Measurements from ENCODE around the gene ATP8A1. TPM values are rescaled to one million over a fixed set of nuclear protein-coding genes. Genes with fewer than 3 reads are reported as not detected.
"Not testable (repeated sequence)": the region's sequence is repeated elsewhere in the genome, so short reads cannot be mapped to it uniquely, and the experiment has no call there.

Gene ATP8A1
- total RNA-seq, 1 experiment from 2014 or later = 0.80 TPM

GRCh38 chr4:42464550-42465094 lies 192.3 kb downstream of the ATP8A1 start:
- Histone ChIP-seq H3K27me3 (ENCODE audit: control insufficient read depth, insufficient read depth, low read length) (no peaks in the 10 kb centered on the region), H3K4me1 (ENCODE audit: control insufficient read depth, insufficient read depth, low read length) (no peaks in the 10 kb centered on the region), H3K27ac (ENCODE audit: low read length) (no peak overlapping the region), H3K4me3 (ENCODE audit: low read depth in 2 of 2, low read length in 2 of 2) (no peak overlapping the region), H3K9me3 (ENCODE audit: control insufficient read depth, insufficient read depth, low read depth, low read length) (no peaks in the 10 kb centered on the region), H3K36me3 (ENCODE audit: control insufficient read depth, insufficient read depth, low read length) (no peaks in the 10 kb centered on the region)
- no peak for ATAC-seq
- BruUV-seq (replicated peaks) = no TSS peak
- ChIA-PET POLR2A (no interaction called here), CTCF (no interaction called here)
- DNase-seq (ENCODE audit: low read depth, low spot score) = no peak
- TF ChIP-seq REST (IDR thresholded peaks at IDR 0.05; ENCODE audit: insufficient read depth in 1 of 2, low read depth in 2 of 2, low read length in 1 of 2) = no peak
- in situ Hi-C loops (cut with HindIII; ENCODE audit: low pct_unique_long_range_greater_than_20kb, low sequenced_read_pairs) = no loop called here
- intact Hi-C loops (cut with micrococcal nuclease; ENCODE audit: unreplicated experiment) = no loop called here

- H3K4me1 ChIP-seq (ENCODE audit: control insufficient read depth, insufficient read depth, low read length); in situ Hi-C loops (cut with HindIII; ENCODE audit: low pct_unique_long_range_greater_than_20kb, low sequenced_read_pairs); DNase-seq (ENCODE audit: low read depth, low spot score); POLR2A ChIA-PET; H3K9me3 ChIP-seq (ENCODE audit: control insufficient read depth, insufficient read depth, low read depth, low read length); intact Hi-C loops (cut with micrococcal nuclease; ENCODE audit: unreplicated experiment); CTCF ChIA-PET; H3K27ac ChIP-seq (ENCODE audit: low read length); H3K36me3 ChIP-seq (ENCODE audit: control insufficient read depth, insufficient read depth, low read length); BruUV-seq (replicated peaks); ATAC-seq; H3K4me3 ChIP-seq (ENCODE audit: low read depth in 2 of 2, low read length in 2 of 2); H3K27me3 ChIP-seq (ENCODE audit: control insufficient read depth, insufficient read depth, low read length): not testable (repeated sequence)
These were observed 195.7 kb downstream of the ATP8A1 start for GRCh38 chr4:42461216-42461615.

GRCh38 chr4:42460043-42460442 lies 196.9 kb downstream of the ATP8A1 start:
- ChIA-PET POLR2A (no interaction called here), CTCF (no interaction called here)
- H3K4me1 ChIP-seq (ENCODE audit: control insufficient read depth, insufficient read depth, low read length) = no peaks in the 10 kb centered on the region
- ATAC-seq = no peak
- in situ Hi-C loops (cut with HindIII; ENCODE audit: low pct_unique_long_range_greater_than_20kb, low sequenced_read_pairs) = no loop called here
- no peak overlapping the region for H3K4me3 ChIP-seq (ENCODE audit: low read depth in 2 of 2, low read length in 2 of 2)
- H3K27me3 ChIP-seq (ENCODE audit: control insufficient read depth, insufficient read depth, low read length) = no peaks in the 10 kb centered on the region
- intact Hi-C loops (cut with micrococcal nuclease; ENCODE audit: unreplicated experiment) = no loop called here
- H3K9me3 ChIP-seq (ENCODE audit: control insufficient read depth, insufficient read depth, low read depth, low read length) = no peaks in the 10 kb centered on the region
- no peak for TF ChIP-seq REST (IDR thresholded peaks at IDR 0.05; ENCODE audit: insufficient read depth in 1 of 2, low read depth in 2 of 2, low read length in 1 of 2)
- no peak for TF ChIP-seq POLR2AphosphoS5 (IDR thresholded peaks at IDR 0.05; ENCODE audit: low read depth, low read length)
- TF ChIP-seq CTCF (IDR thresholded peaks at IDR 0.05) = no peak
- TF ChIP-seq TCF7L2 (IDR thresholded peaks at IDR 0.05; ENCODE audit: low read depth, low read length) = no peak
- no peak for TF ChIP-seq SIN3A (IDR thresholded peaks at IDR 0.05; ENCODE audit: borderline replicate concordance, insufficient read depth, low read depth, low read length)
- no peaks in the 10 kb centered on the region for H3K36me3 ChIP-seq (ENCODE audit: control insufficient read depth, insufficient read depth, low read length)
- H3K27ac ChIP-seq (ENCODE audit: low read length) = no peak overlapping the region
- no peak for DNase-seq (ENCODE audit: low read depth, low spot score)
- BruUV-seq (replicated peaks) = no TSS peak
